ENCODE results near the gene MED13. TPM values are rescaled to one million over a fixed set of nuclear protein-coding genes. Genes with fewer than 3 reads are reported as not detected.

Gene MED13
- polyA plus RNA-seq, 1 donor (not counting 4 experiments of a cell fraction or from before 2014, with no cell fraction given) = 21.4 TPM

- peaks cover 49% of the 10 kb centered on the region for H3K79me2 ChIP-seq (ENCODE audit: control insufficient read depth, insufficient read depth, low read length)
- H4K20me1 ChIP-seq (ENCODE audit: control insufficient read depth, extremely low read depth, insufficient read depth, low read length) = no peaks in the 10 kb centered on the region
- DNase-seq (ENCODE audit: low read depth, low spot score) = no peak
- no peak overlapping the region for H3K4me3 ChIP-seq (ENCODE audit: control insufficient read depth in 2 of 3, extremely low read depth in 1 of 3, insufficient read depth in 2 of 3, low read depth in 1 of 3, low read length in 3 of 3)
- H3K36me3 ChIP-seq (ENCODE audit: control insufficient read depth in 2 of 2, extremely low read depth in 1 of 2, insufficient read depth in 2 of 2, low read length in 2 of 2) = peaks cover 6 to 10% of the 10 kb centered on the region in 2 experiments
- no peaks in the 10 kb centered on the region for H3K27me3 ChIP-seq (ENCODE audit: control insufficient read depth, extremely low read depth, insufficient read depth, low read length)
- H2AFZ ChIP-seq (ENCODE audit: control insufficient read depth, low read length) = no peak overlapping the region
- no peak overlapping the region for H3K27ac ChIP-seq (ENCODE audit: control insufficient read depth, insufficient read depth, low read length)
- no peak for TF ChIP-seq EZH2 (IDR thresholded peaks at IDR 0.05; ENCODE audit: low read length)
- no peak for TF ChIP-seq CTCF (optimal IDR thresholded peaks at IDR 0.05 in 1 of 3, IDR thresholded peaks at IDR 0.05 in 1 of 3, conservative IDR thresholded peaks at IDR 0.05 in 1 of 3; ENCODE audit: extremely low read depth in 1 of 3, insufficient read depth in 2 of 3, low read length in 3 of 3)
- no peaks in the 10 kb centered on the region for H3K9me3 ChIP-seq (ENCODE audit: control insufficient read depth, low read depth, low read length)
- no peak overlapping the region for H3K9ac ChIP-seq (ENCODE audit: control insufficient read depth, extremely low read depth, insufficient read depth, low read length)
- H3K9me1 ChIP-seq (ENCODE audit: control insufficient read depth, extremely low read depth, insufficient read depth, low read length) = no peaks in the 10 kb centered on the region
- H3K4me1 ChIP-seq (ENCODE audit: control insufficient read depth, extremely low read depth, insufficient read depth, low read length) = peaks cover 8% of the 10 kb centered on the region
- dilution Hi-C loops (cut with MboI; ENCODE audit: extremely low pct_ligation_motif_present, low sequenced_read_pairs) = no loop called here
- no peak overlapping the region for H3K4me2 ChIP-seq (ENCODE audit: control insufficient read depth, extremely low read depth, insufficient read depth, low read depth, low read length)
- FAIRE-seq = no peak
Observed at GRCh38 chr17:62048262-62048661, 16.8 kb downstream of the MED13 start.

- Histone ChIP-seq H3K4me3 (ENCODE audit: control insufficient read depth in 2 of 3, extremely low read depth in 1 of 3, insufficient read depth in 2 of 3, low read depth in 1 of 3, low read length in 3 of 3) (no peak overlapping the region), H3K27me3 (ENCODE audit: control insufficient read depth, extremely low read depth, insufficient read depth, low read length) (no peaks in the 10 kb centered on the region), H2AFZ (ENCODE audit: control insufficient read depth, low read length) (no peak overlapping the region), H3K36me3 (ENCODE audit: control insufficient read depth in 2 of 2, extremely low read depth in 1 of 2, insufficient read depth in 2 of 2, low read length in 2 of 2) (peaks cover 7 to 9% of the 10 kb centered on the region in 2 experiments), H3K9me3 (ENCODE audit: control insufficient read depth, low read depth, low read length) (no peaks in the 10 kb centered on the region), H3K9ac (ENCODE audit: control insufficient read depth, extremely low read depth, insufficient read depth, low read length) (no peak overlapping the region), H3K4me1 (ENCODE audit: control insufficient read depth, extremely low read depth, insufficient read depth, low read length) (no peaks in the 10 kb centered on the region), H3K27ac (ENCODE audit: control insufficient read depth, insufficient read depth, low read length) (no peak overlapping the region), H3K4me2 (ENCODE audit: control insufficient read depth, extremely low read depth, insufficient read depth, low read depth, low read length) (no peak overlapping the region), H3K9me1 (ENCODE audit: control insufficient read depth, extremely low read depth, insufficient read depth, low read length) (no peaks in the 10 kb centered on the region), H4K20me1 (ENCODE audit: control insufficient read depth, extremely low read depth, insufficient read depth, low read length) (no peaks in the 10 kb centered on the region), H3K79me2 (ENCODE audit: control insufficient read depth, insufficient read depth, low read length) (peaks cover 62% of the 10 kb centered on the region)
- DNase-seq (ENCODE audit: low read depth, low spot score) (no peak), FAIRE-seq (no peak)
- dilution Hi-C loops (cut with MboI; ENCODE audit: extremely low pct_ligation_motif_present, low sequenced_read_pairs) = no loop called here
- no peak for TF ChIP-seq CTCF (optimal IDR thresholded peaks at IDR 0.05 in 1 of 3, IDR thresholded peaks at IDR 0.05 in 1 of 3, conservative IDR thresholded peaks at IDR 0.05 in 1 of 3; ENCODE audit: extremely low read depth in 1 of 3, insufficient read depth in 2 of 3, low read length in 3 of 3)
Observed at GRCh38 chr17:62045517-62045916, 19.6 kb downstream of the MED13 start.

Data from keratinocyte (primary cell).